NAMALWA (cell line): ENCODE measurements around the gene PRSS27.
"Not testable (repeated sequence)": the region's sequence is repeated elsewhere in the genome, so short reads cannot be mapped to it uniquely, and the experiment has no call there.

Experiments
- DNase-seq: peaks from one replicate; pipeline ENCODE4 v3.0.0-alpha.2; 2015; ENCODE audit warnings: low spot score

PRSS27 gene

GRCh38 chr16:2671741-2672140 lies 48.3 kb downstream of the PRSS27 start:
- no peak for DNase-seq

DNA sequence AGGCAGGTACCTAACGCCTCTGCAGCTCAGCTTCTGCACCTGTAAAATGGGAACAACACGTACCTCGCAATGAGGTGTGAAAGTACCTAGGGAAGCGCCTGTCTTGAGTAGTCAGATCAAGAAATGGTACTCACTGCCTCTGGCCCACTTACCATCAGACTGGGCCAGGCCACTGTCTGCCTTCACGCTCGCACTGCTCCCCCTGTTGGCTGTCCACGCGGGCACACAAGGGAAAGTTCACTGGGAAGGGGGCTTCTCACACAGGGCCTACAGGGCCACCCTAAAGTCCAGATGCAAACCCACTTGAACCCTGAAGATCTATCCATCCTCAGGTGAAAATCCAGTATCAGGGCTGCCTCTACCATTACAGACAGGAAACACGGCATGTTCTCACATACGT lies 48.8 kb downstream of the PRSS27 start:
- peak; percentile 53 for DNase-seq

- DNase-seq = peak; percentile 70
Measured at GRCh38 chr16:2670017-2670416, 50.0 kb downstream of the PRSS27 start.

DNA sequence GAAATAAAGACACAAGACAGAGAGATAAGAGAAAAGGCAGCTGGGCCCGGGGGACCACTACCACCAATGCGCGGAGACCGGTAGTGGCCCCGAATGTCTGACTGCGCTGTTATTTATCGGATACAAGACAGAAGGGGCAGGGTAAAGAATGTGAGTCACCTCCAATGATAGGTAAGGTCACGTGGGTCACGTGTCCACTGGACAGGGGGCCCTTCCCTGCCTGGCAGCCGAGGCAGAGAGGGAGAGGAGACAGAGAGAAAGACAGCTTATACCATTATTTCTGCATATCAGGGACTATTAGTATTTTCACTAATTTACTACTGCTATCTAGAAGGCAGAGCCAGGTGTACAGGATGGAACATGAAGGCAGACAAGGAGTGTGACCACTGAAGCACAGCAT lies 50.4 kb downstream of the PRSS27 start:
- not testable (repeated sequence) for DNase-seq

DNA sequence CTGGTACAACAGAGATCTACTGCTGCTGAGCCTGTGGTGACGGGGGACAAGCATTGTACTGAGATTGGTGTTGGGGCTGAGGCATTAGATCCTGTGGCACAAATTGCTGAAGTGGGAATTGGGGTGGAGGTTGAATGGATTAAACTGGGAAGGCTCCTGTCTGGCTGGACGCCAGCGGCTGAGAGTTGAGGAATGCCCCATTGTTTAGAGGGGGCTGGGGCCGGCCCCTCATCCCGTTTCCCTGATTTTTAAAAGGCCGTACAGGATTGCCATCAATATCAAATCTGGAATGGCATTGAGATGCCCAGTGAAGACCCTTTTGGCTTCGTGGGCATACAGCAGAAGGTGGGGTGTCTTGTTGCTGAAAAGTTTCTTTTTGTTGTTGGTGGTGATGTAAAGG lies 53.4 kb downstream of the PRSS27 start:
- not testable (repeated sequence) for DNase-seq

DNA sequence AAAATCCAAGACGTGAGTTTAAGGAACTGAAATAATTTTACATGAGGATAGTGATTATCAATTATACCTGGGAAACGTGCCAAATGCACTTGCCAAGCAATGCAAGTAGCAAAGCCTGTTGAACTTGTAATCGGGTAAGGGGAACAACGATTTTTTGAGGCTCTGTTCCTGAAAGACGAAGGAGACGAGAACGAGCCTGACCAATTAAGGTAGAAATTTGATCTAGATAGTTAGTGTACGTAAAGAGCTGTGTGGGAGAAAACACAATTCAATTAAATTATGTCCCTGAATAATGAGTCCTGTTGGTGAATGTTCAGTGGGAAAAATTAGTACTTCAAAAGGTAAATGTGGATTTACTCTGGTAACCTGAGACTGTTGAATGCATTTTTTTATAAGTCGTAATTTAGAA lies 55.4 kb downstream of the PRSS27 start:
- no peak for DNase-seq

DNA sequence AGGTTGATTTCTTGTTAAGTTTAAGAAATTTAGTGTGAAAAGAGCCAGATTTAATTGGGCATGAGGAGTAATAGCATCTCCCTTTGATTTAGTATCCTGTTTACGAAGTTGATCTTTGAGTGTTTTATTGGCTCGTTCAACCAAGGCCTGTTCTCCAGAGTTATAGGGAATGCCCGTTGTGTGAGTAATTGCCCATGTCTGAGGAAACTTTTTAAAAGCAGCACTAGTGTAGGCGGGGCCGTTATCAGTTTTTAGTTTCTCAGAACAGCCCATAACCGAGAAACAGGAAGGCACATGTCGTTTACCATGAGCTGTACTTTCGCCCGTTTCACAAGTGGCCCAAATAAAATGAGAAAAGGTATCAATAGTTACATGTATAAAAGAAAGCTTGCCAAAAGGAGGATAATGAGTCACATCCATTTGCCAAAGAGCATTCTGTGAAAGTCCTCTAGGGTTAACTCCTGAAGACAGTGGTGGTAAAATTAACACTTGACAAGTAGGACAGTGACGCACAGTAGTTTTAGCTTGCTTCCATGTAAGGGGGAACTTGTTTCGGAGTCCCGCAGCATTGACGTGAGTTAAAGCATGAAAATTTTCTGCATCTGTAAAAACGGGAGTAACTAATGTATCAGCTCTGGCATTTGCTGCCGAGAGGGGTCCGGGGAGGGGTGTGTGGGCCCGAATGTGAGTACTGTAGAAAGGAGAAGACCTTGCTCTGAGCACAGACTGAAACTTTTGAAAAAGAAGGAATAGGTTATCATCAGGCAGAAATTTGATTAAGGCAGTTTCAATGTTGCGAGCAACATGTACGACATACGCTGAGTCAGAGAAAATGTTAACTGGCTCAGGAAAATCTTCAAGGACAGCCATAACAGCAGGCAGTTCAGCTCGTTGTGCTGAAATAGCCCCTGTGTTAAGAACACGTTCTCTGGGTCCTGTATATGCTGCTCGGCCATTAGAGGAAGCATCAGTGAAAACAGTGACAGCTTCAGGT lies 56.2 kb downstream of the PRSS27 start:
- DNase-seq = peak; percentile 29
